Loucy (cell line): ENCODE results near the gene COPS2.
A peak's percentile ranks its signal among the peaks of the same experiment; 100 is the strongest.

Experiments used
- H2AFZ ChIP-seq: fragments of 200-600 bp; sonication (generic); 2 replicates; pipeline ENCODE4 v1.6.0; 2016; ENCODE audit warnings: antibody characterized with exemption, mild to moderate bottlenecking, low read length, moderate library complexity
- H3F3A ChIP-seq: fragments of 200-600 bp; 2 replicates; pipeline ENCODE4 v1.6.0; 2016; ENCODE audit warnings: antibody characterized with exemption, low read depth, mild to moderate bottlenecking
- H3K27me3 ChIP-seq: fragments of 200-600 bp; sonication (generic); 2 replicates; pipeline ENCODE4 v1.6.1; 2014; ENCODE audit warnings: low read length, mild to moderate bottlenecking; ENCODE audit not compliant: insufficient read depth, poor library complexity, severe bottlenecking
- H3K36me3 ChIP-seq: fragments of 200-600 bp; sonication (generic); 2 replicates; pipeline ENCODE4 v1.6.1; 2016; ENCODE audit warnings: low read length; ENCODE audit not compliant: insufficient read depth
- H3K4me1 ChIP-seq: fragments of 200-600 bp; sonication (generic); 2 replicates; pipeline ENCODE4 v1.5.1; 2014; ENCODE audit warnings: low read length, mild to moderate bottlenecking; ENCODE audit not compliant: insufficient read depth, poor library complexity, severe bottlenecking
- H3K4me2 ChIP-seq: fragments of 200-600 bp; sonication (generic); 2 replicates; pipeline ENCODE4 v1.6.0; 2014; ENCODE audit warnings: antibody characterized with exemption, low read length, low read depth, mild to moderate bottlenecking; ENCODE audit not compliant: poor library complexity, severe bottlenecking
- H3K4me3 ChIP-seq: fragments of 200-600 bp; sonication (generic); 2 replicates; pipeline ENCODE4 v1.5.1; 2014; ENCODE audit warnings: low read length, mild to moderate bottlenecking, mixed read lengths; ENCODE audit not compliant: poor library complexity, severe bottlenecking
- H3K79me2 ChIP-seq: fragments of 200-600 bp; sonication (generic); 2 replicates; pipeline ENCODE4 v1.6.1; 2014; ENCODE audit warnings: low read length; ENCODE audit not compliant: insufficient read depth
- H3K9ac ChIP-seq: fragments of 200-600 bp; sonication (generic); 2 replicates; pipeline ENCODE4 v1.6.0; 2014; ENCODE audit warnings: mild to moderate bottlenecking, low read depth, low read length, moderate library complexity; ENCODE audit not compliant: poor library complexity, severe bottlenecking
- H3K9me2 ChIP-seq: fragments of 200-600 bp; sonication (generic); replicated peaks from 2 replicates; pipeline ENCODE4 v1.6.1; 2016; ENCODE audit warnings: low read depth, low read length, mixed read lengths
- H3K9me3 ChIP-seq: fragments of 200-600 bp; sonication (generic); 2 replicates; pipeline ENCODE4 v1.6.1; 2014; ENCODE audit warnings: mild to moderate bottlenecking, antibody characterized with exemption, low read length, low read depth; ENCODE audit not compliant: insufficient read depth
- H4K20me1 ChIP-seq: fragments of 200-600 bp; sonication (generic); 2 replicates; pipeline ENCODE4 v1.6.0; 2014; ENCODE audit warnings: antibody characterized with exemption, low read length, mild to moderate bottlenecking; ENCODE audit not compliant: insufficient read depth, poor library complexity, severe bottlenecking
- CTCF ChIP-seq: fragments of 200-600 bp; sonication (generic); conservative IDR thresholded peaks from 2 replicates; pipeline ENCODE4 v1.5.1; 2014; ENCODE audit warnings: mild to moderate bottlenecking, antibody characterized with exemption, low read length
- EZH2phosphoT487 ChIP-seq: fragments of 200-600 bp; IDR thresholded peaks from 2 replicates; pipeline ENCODE4 v1.6.1; 2018; ENCODE audit warnings: antibody characterized with exemption, mild to moderate bottlenecking, moderate library complexity, borderline replicate concordance

COPS2 gene

GRCh38 chr15:49169880-49170597 lies 14.6 kb upstream of the COPS2 start, which contains the start of gene GALK2:
Gene GALK2, plus strand, starts transcription at chr15:49170247. Its CDS starts 76 bp downstream, at chr15:49170323.
- no peak for TF ChIP-seq CTCF
- TF ChIP-seq EZH2phosphoT487, result no peak
- H3K4me1 ChIP-seq, result peaks cover 13% of the 10 kb centered on the region
- H2AFZ ChIP-seq, result peak within 1 kb of the TSS; percentile 89
- H3K27me3 ChIP-seq, result no peaks in the 10 kb centered on the region
- H3F3A ChIP-seq, result no peaks in the 10 kb centered on the region
- no peaks in the 10 kb centered on the region for H4K20me1 ChIP-seq
- peaks cover 31% of the 10 kb centered on the region for H3K79me2 ChIP-seq
- peak within 1 kb of the TSS; percentile 89 for H3K4me3 ChIP-seq
- peak within 1 kb of the TSS; percentile 80 for H3K4me2 ChIP-seq
- H3K9me2 ChIP-seq, result no peaks in the 10 kb centered on the region
- no peaks in the 10 kb centered on the region for H3K36me3 ChIP-seq
- H3K9ac ChIP-seq, result peak within 1 kb of the TSS; percentile 88
- no peaks in the 10 kb centered on the region for H3K9me3 ChIP-seq

GRCh38 chr15:49168016-49168415 lies 12.6 kb upstream of the COPS2 start:
- no peak overlapping the region for H2AFZ ChIP-seq
- no peak overlapping the region for H3K4me3 ChIP-seq
- H4K20me1 ChIP-seq, result no peaks in the 10 kb centered on the region
- no peaks in the 10 kb centered on the region for H3F3A ChIP-seq
- no peaks in the 10 kb centered on the region for H3K9me3 ChIP-seq
- peaks cover 22% of the 10 kb centered on the region for H3K79me2 ChIP-seq
- H3K4me1 ChIP-seq, result peaks cover 11% of the 10 kb centered on the region
- H3K9me2 ChIP-seq, result no peaks in the 10 kb centered on the region
- no peaks in the 10 kb centered on the region for H3K27me3 ChIP-seq
- H3K4me2 ChIP-seq, result no peak overlapping the region
- H3K36me3 ChIP-seq, result no peaks in the 10 kb centered on the region
- TF ChIP-seq CTCF, result no peak
- no peak for TF ChIP-seq EZH2phosphoT487
- H3K9ac ChIP-seq, result no peak overlapping the region

- H3K9me2 ChIP-seq, result no peaks in the 10 kb centered on the region
- no peaks in the 10 kb centered on the region for H3K79me2 ChIP-seq
- H2AFZ ChIP-seq, result no peak overlapping the region
- no peaks in the 10 kb centered on the region for H3F3A ChIP-seq
- no peaks in the 10 kb centered on the region for H3K27me3 ChIP-seq
- no peaks in the 10 kb centered on the region for H3K9me3 ChIP-seq
- H3K4me2 ChIP-seq, result no peak overlapping the region
- H3K4me3 ChIP-seq, result no peak overlapping the region
- H4K20me1 ChIP-seq, result no peaks in the 10 kb centered on the region
- H3K36me3 ChIP-seq, result no peaks in the 10 kb centered on the region
- no peak overlapping the region for H3K9ac ChIP-seq
- peaks cover 5% of the 10 kb centered on the region for H3K4me1 ChIP-seq
- no peak for TF ChIP-seq EZH2phosphoT487
- TF ChIP-seq CTCF, result no peak
These were observed 9.5 kb upstream of the COPS2 start for GRCh38 chr15:49164865-49165264.
